OCI-LY3 (cell line): ENCODE data around the gene ADORA1.

ENCODE experiments used
- H2AFZ ChIP-seq: fragments of 200-600, 300-600 bp; shearing (Covaris generic); 2 replicates; pipeline ENCODE4 v1.6.0; 2014; ENCODE audit warnings: antibody characterized with exemption, low read depth, low read length
- H3K27ac ChIP-seq: fragments of 200-600, 300-600 bp; sonication (generic); 2 replicates; pipeline ENCODE4 v1.5.1; 2014; ENCODE audit warnings: mild to moderate bottlenecking, low read length, moderate library complexity, mixed read lengths
- H3K27me3 ChIP-seq: fragments of 200-600, 300-600 bp; sonication (generic); 2 replicates; pipeline ENCODE4 v1.6.1; 2014; ENCODE audit warnings: low read depth, low read length, mixed read lengths
- H3K36me3 ChIP-seq: fragments of 200-600, 300-600 bp; sonication (generic); replicated peaks from 2 replicates; pipeline ENCODE3; 2014; ENCODE audit warnings: low read depth, low read length, mixed read lengths
- H3K4me1 ChIP-seq: fragments of 300-600, 200-600 bp; sonication (generic); 2 replicates; pipeline ENCODE4 v1.6.1; 2014; ENCODE audit warnings: low read length, mixed read lengths
- H3K4me2 ChIP-seq: fragments of 200-600, 300-600 bp; sonication (generic); 2 replicates; pipeline ENCODE4 v1.6.1; 2014; ENCODE audit warnings: low read length, mixed read lengths
- H3K4me3 ChIP-seq: fragments of 300-600, 200-600 bp; sonication (generic); 2 replicates; pipeline ENCODE4 v1.5.1; 2014; ENCODE audit warnings: antibody characterized with exemption, mild to moderate bottlenecking, low read length, moderate library complexity
- H3K79me2 ChIP-seq: fragments of 300-600, 200-600 bp; shearing (Covaris generic); 2 replicates; pipeline ENCODE4 v1.6.1; 2014; ENCODE audit warnings: mild to moderate bottlenecking, low read length, mixed read lengths
- H3K9ac ChIP-seq: fragments of 300-600, 200-600 bp; shearing (Covaris generic); 2 replicates; pipeline ENCODE4 v1.6.0; 2014; ENCODE audit warnings: mild to moderate bottlenecking, low read length, moderate library complexity
- H3K9me3 ChIP-seq: fragments of 200-600, 300-600 bp; shearing (Covaris generic); 2 replicates; pipeline ENCODE4 v1.6.1; 2014; ENCODE audit warnings: low read length, mixed read lengths; ENCODE audit not compliant: insufficient read depth
- H4K20me1 ChIP-seq: fragments of 200-600, 300-600 bp; sonication (generic); 2 replicates; pipeline ENCODE4 v1.6.1; 2016; ENCODE audit warnings: low read length, mixed read lengths; ENCODE audit not compliant: insufficient read depth
- CTCF ChIP-seq: fragments of 200-600, 300-600 bp; sonication (generic); IDR thresholded peaks from 2 replicates; pipeline ENCODE4 v1.5.1; 2014; ENCODE audit warnings: antibody characterized with exemption, low read length, low read depth
- EZH2phosphoT487 ChIP-seq: fragments of 200-600 bp; shearing (Covaris generic); IDR thresholded peaks from 2 replicates; pipeline ENCODE4 v1.6.1; 2018; ENCODE audit warnings: antibody characterized with exemption, mixed run types, low read depth

The ADORA1 gene

GRCh38 chr1:203139976-203140475, 12.5 kb downstream of the ADORA1 start:
- H2AFZ ChIP-seq: no peak overlapping the region
- no peak overlapping the region for H3K4me2 ChIP-seq
- no peaks in the 10 kb centered on the region for H4K20me1 ChIP-seq
- H3K27ac ChIP-seq: no peak overlapping the region
- peaks cover 8% of the 10 kb centered on the region for H3K4me1 ChIP-seq
- H3K4me3 ChIP-seq: no peak overlapping the region
- no peak overlapping the region for H3K9ac ChIP-seq
- H3K9me3 ChIP-seq: no peaks in the 10 kb centered on the region
- TF ChIP-seq EZH2phosphoT487 (no peak), CTCF (no peak)
- H3K27me3 ChIP-seq: peaks cover 57% of the 10 kb centered on the region
- no peaks in the 10 kb centered on the region for H3K36me3 ChIP-seq
- H3K79me2 ChIP-seq: no peaks in the 10 kb centered on the region

GRCh38 chr1:203140743-203141520, 13.4 kb downstream of the ADORA1 start:
- TF ChIP-seq EZH2phosphoT487 (no peak), CTCF (no peak)
- no peak overlapping the region for H3K4me3 ChIP-seq
- no peak overlapping the region for H3K4me2 ChIP-seq
- no peaks in the 10 kb centered on the region for H4K20me1 ChIP-seq
- no peaks in the 10 kb centered on the region for H3K9me3 ChIP-seq
- H3K79me2 ChIP-seq: no peaks in the 10 kb centered on the region
- peaks cover 57% of the 10 kb centered on the region for H3K27me3 ChIP-seq
- no peak overlapping the region for H3K9ac ChIP-seq
- no peak overlapping the region for H2AFZ ChIP-seq
- no peak overlapping the region for H3K27ac ChIP-seq
- H3K36me3 ChIP-seq: no peaks in the 10 kb centered on the region
- peaks cover 3% of the 10 kb centered on the region for H3K4me1 ChIP-seq

- Histone ChIP-seq H4K20me1 (no peaks in the 10 kb centered on the region), H3K4me2 (no peak overlapping the region), H3K27ac (no peak overlapping the region), H2AFZ (no peak overlapping the region), H3K27me3 (peaks cover 52% of the 10 kb centered on the region), H3K79me2 (no peaks in the 10 kb centered on the region), H3K36me3 (no peaks in the 10 kb centered on the region), H3K9ac (no peak overlapping the region), H3K9me3 (no peaks in the 10 kb centered on the region), H3K4me3 (no peak overlapping the region), H3K4me1 (no peaks in the 10 kb centered on the region)
- TF ChIP-seq CTCF: no peak
- no peak for TF ChIP-seq EZH2phosphoT487
Observed at GRCh38 chr1:203142124-203142523, 14.6 kb downstream of the ADORA1 start.

- Histone ChIP-seq H3K36me3 (no peaks in the 10 kb centered on the region), H3K27me3 (peaks cover 45% of the 10 kb centered on the region), H3K4me1 (no peaks in the 10 kb centered on the region), H3K9ac (no peak overlapping the region), H4K20me1 (no peaks in the 10 kb centered on the region), H3K9me3 (no peaks in the 10 kb centered on the region), H2AFZ (no peak overlapping the region), H3K79me2 (no peaks in the 10 kb centered on the region), H3K4me3 (no peak overlapping the region), H3K27ac (no peak overlapping the region), H3K4me2 (no peak overlapping the region)
- TF ChIP-seq EZH2phosphoT487 (no peak), CTCF (no peak)
Observed at GRCh38 chr1:203142684-203143408, 15.3 kb downstream of the ADORA1 start.
